H1 (cell line): ENCODE measurements around the gene RRAS2. TPM values are rescaled to one million over a fixed set of nuclear protein-coding genes. Genes with fewer than 3 reads are reported as not detected.

Source experiments
- BCL11A ChIP-seq, 2 experiments: IDR thresholded peaks; one replicate each; pipeline ENCODE4 v1.6.1; 2011; ENCODE audit warnings: low read depth in 2 of 2, low read length in 2 of 2, mild to moderate bottlenecking in 2 of 2
- TCF12 ChIP-seq: IDR thresholded peaks from 2 replicates; pipeline ENCODE4 v1.6.1; 2011; ENCODE audit warnings: low read depth, mild to moderate bottlenecking, low read length
- polyA plus RNA-seq, 7 experiments: library from polyadenylated mRNA; depleted of rRNA in 3 of 7; stranded (reverse) in 5 of 7; unstranded in 2 of 7; fragments of >200 nt in 5 of 7; fragments of 200-250 nt in 2 of 7; gene quantifications; 1 replicate in 5 of 7; 2 replicates in 1 of 7; 4 replicates in 1 of 7; pipeline versions ENCODE4 v1.2.1 to v1.2.3, GENCODE V29; 2011 to 2013; ENCODE audit warnings: missing spikeins in 2 of 7, mixed read lengths in 2 of 7
- total RNA-seq: library from RNA; stranded (reverse); fragmentation: NEBNext Ultra II Directional; extraction: Animal tissue kit (Norgen Biotek cat#: 25700); gene quantifications from 2 replicates; pipeline ENCODE4 v1.2.1, GENCODE V29; 2021

Gene RRAS2
- total and polyA plus RNA-seq, 2 of the 8 experiments (the other 6 are each of a cell fraction or from before 2014, with no cell fraction given), result 72.3 to 234 TPM

DNA sequence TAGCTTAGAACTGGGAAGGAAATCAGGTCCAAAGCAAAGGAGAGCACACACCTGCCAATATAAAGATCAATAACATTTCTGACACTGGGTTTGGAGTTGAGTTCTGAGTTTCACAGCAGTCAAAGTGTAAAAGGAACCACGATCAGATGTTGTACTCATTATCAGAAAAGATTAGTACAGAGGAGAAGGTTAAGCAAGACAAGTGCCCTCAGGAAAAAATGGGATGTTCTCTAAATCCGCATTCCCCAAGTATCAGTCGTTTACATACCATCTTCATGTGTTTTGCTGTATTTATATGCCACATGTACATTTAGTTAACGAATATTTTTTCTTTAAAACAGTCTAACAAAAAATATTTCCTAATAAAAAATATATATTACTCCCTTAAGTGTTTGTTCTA is 23.0 kb upstream of the RRAS2 start (continued):
- TF ChIP-seq BCL11A (IDR thresholded peaks at IDR 0.05; ENCODE audit: low read depth in 2 of 2, low read length in 2 of 2), result no peak
- no peak for TF ChIP-seq TCF12
- TF ChIP-seq, all 59 proteins: peak for 0
